Endodermal cell (in vitro differentiated cells): ENCODE data around the gene SCAPER. TPM values are rescaled to one million over a fixed set of nuclear protein-coding genes. Genes with fewer than 3 reads are reported as not detected.

Experiments used
- DNase-seq: peaks from one replicate; pipeline ENCODE4 v3.0.0-alpha.2; 2017
- H3K27ac ChIP-seq: 2 replicates; pipeline ENCODE4 v1.5.1; 2013; ENCODE audit warnings: mild to moderate bottlenecking, low read depth, low read length, moderate library complexity
- H3K27me3 ChIP-seq: 2 replicates; pipeline ENCODE4 v1.6.1; 2013; ENCODE audit warnings: mild to moderate bottlenecking, low read length, moderate library complexity; ENCODE audit not compliant: insufficient read depth, control insufficient read depth, poor library complexity, severe bottlenecking
- H3K36me3 ChIP-seq: 2 replicates; pipeline ENCODE4 v1.7.0; 2013; ENCODE audit warnings: mild to moderate bottlenecking, low read length, moderate library complexity; ENCODE audit not compliant: control insufficient read depth, insufficient read depth
- H3K4me1 ChIP-seq: one replicate; pipeline ENCODE4 v1.7.0; 2013; ENCODE audit warnings: low read length; ENCODE audit not compliant: control insufficient read depth, insufficient read depth
- H3K4me3 ChIP-seq: 2 replicates; pipeline ENCODE4 v1.5.1; 2013; ENCODE audit warnings: mild to moderate bottlenecking, low read length, moderate library complexity
- H3K9ac ChIP-seq: 2 replicates; pipeline ENCODE4 v1.6.1; 2013; ENCODE audit warnings: mild to moderate bottlenecking, low read length, moderate library complexity; ENCODE audit not compliant: poor library complexity, severe bottlenecking; ENCODE audit errors: extremely low read depth
- H3K9me3 ChIP-seq: 2 replicates; pipeline ENCODE4 v1.6.1; 2013; ENCODE audit warnings: mild to moderate bottlenecking, low read length, moderate library complexity; ENCODE audit not compliant: control insufficient read depth
- H3K27ac Mint-ChIP-seq: 2 replicates; pipeline ENCODE4 v1.8.0; 2020; ENCODE audit warnings: mixed read lengths
- H3K27me3 Mint-ChIP-seq: 2 replicates; pipeline ENCODE4 v1.8.0; 2021; ENCODE audit warnings: mild to moderate bottlenecking, mixed read lengths; ENCODE audit not compliant: insufficient read depth
- H3K36me3 Mint-ChIP-seq: 2 replicates; pipeline ENCODE4 v1.8.0; 2020; ENCODE audit warnings: low read depth, mixed read lengths
- H3K4me1 Mint-ChIP-seq: 2 replicates; pipeline ENCODE4 v1.8.0; 2020; ENCODE audit warnings: mixed read lengths
- H3K4me3 Mint-ChIP-seq: 2 replicates; pipeline ENCODE4 v1.8.0; 2020; ENCODE audit warnings: mild to moderate bottlenecking, moderate library complexity, mixed read lengths
- H3K9me3 Mint-ChIP-seq: 2 replicates; pipeline ENCODE4 v1.8.0; 2020; ENCODE audit warnings: mild to moderate bottlenecking, mixed read lengths
- CTCF ChIP-seq: fragments of 200-600 bp; sonication (generic); conservative IDR thresholded peaks from 2 replicates; pipeline ENCODE4 v1.5.0; 2021; ENCODE audit warnings: antibody characterized with exemption, mild to moderate bottlenecking
- WGBS, 2 experiments: methylation state at CpG; one replicate each; pipeline versions ENCODE4 v1.1.5 to v1.1.7; 2013; ENCODE audit warnings: missing lambda C conversion rate in 2 of 2, mixed read lengths in 1 of 2; ENCODE audit not compliant: insufficient coverage in 1 of 2, insufficient read length in 1 of 2; 5-methylcytosine and 5-hydroxymethylcytosine counted together
- total RNA-seq, 2 donors: library from RNA; stranded (reverse); fragmentation: NEBNext Ultra II Directional in 1 of 2; extraction: Animal tissue kit (Norgen Biotek cat#: 25700) in 1 of 2; gene quantifications; 2 replicates in 1 of 2; 3 replicates in 1 of 2; pipeline ENCODE4 v1.2.1, GENCODE V29; 2021

Gene SCAPER
- total RNA-seq, 2 donors from 2014 or later: 8.9 to 12.2 TPM

GRCh38 chr15:76953913-76954312 lies 48.8 kb upstream of the SCAPER start:
- no peaks in the 10 kb centered on the region for H3K9me3 Mint-ChIP-seq
- H3K27ac ChIP-seq: no peak overlapping the region
- H3K4me1 ChIP-seq: no peaks in the 10 kb centered on the region
- H3K36me3 ChIP-seq: peaks cover 18% of the 10 kb centered on the region
- TF ChIP-seq CTCF: no peak
- H3K27me3 ChIP-seq: no peaks in the 10 kb centered on the region
- no peaks in the 10 kb centered on the region for H3K9me3 ChIP-seq
- H3K27ac Mint-ChIP-seq: no peak overlapping the region
- DNase-seq: no peak
- no peak overlapping the region for H3K4me3 Mint-ChIP-seq
- no peaks in the 10 kb centered on the region for H3K4me1 Mint-ChIP-seq
- WGBS, 2 experiments: 58% methylated on average over 3 of the region's 3 CpGs; no CpG with 5 or more reads in 1 of the 2 experiments
- peaks cover 14% of the 10 kb centered on the region for H3K36me3 Mint-ChIP-seq
- H3K9ac ChIP-seq: no peak overlapping the region
- H3K4me3 ChIP-seq: no peak overlapping the region
- H3K27me3 Mint-ChIP-seq: no peaks in the 10 kb centered on the region

DNA sequence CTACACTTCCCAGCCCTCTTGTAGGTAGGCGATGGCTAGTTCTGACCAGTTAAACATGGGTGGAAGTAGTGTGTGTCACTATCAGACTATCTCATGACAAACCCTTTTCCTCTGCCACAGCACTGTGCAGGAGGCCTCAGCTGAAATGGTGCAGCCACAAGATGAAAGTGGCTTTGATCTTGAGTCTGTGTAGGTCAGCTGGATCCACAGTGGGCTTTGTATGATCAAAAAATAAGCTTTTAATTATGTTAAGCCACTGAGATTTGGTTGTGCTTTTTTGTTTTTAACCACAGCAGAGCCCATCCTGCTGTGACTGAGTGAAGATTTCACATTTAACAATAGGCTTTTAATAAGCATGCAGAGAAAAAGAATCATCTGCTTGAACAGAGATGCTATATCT lies 46.1 kb upstream of the SCAPER start:
- no peak overlapping the region for H3K27ac Mint-ChIP-seq

DNA sequence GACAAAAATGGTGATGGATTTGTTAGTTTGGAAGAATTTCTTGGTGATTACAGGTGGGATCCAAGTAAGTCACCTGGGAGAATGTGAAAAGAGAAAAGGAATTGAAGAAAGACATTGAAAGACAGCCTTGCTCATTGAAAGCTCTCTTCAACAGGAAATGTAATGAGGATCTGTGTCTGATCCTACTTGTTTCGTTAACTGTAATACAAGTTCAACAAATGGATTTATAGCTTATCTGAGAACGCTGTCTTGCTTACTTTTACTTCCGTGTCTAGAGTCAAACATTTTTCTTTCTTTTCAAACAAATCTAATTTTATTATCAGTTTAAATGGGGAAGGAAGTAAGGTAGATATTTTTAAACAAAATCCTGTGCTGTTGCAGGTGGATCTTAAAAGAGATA lies 42.3 kb upstream of the SCAPER start:
- Histone ChIP-seq H3K27ac (no peak overlapping the region), H3K36me3 (peaks cover 80% of the 10 kb centered on the region), H3K27me3 (no peaks in the 10 kb centered on the region), H3K4me3 (no peak overlapping the region), H3K4me1 (no peaks in the 10 kb centered on the region), H3K9me3 (no peaks in the 10 kb centered on the region), H3K9ac (no peak overlapping the region)
- no peaks in the 10 kb centered on the region for H3K4me1 Mint-ChIP-seq
- H3K4me3 Mint-ChIP-seq: no peak overlapping the region
- H3K27me3 Mint-ChIP-seq: no peaks in the 10 kb centered on the region
- H3K9me3 Mint-ChIP-seq: no peaks in the 10 kb centered on the region
- H3K27ac Mint-ChIP-seq: no peak overlapping the region
- no peak for TF ChIP-seq CTCF
- DNase-seq: no peak
- WGBS, 2 experiments: 88 to 92% methylated on average over 1 to 3 of the region's 3 CpGs
- H3K36me3 Mint-ChIP-seq: peaks cover 66% of the 10 kb centered on the region

More for the DNA sequence above, 46.1 kb upstream of the SCAPER start:
- Mint-ChIP-seq H3K27me3 (no peaks in the 10 kb centered on the region), H3K4me3 (no peak overlapping the region), H3K4me1 (no peaks in the 10 kb centered on the region), H3K36me3 (peaks cover 34% of the 10 kb centered on the region), H3K9me3 (no peaks in the 10 kb centered on the region)
- H3K9ac ChIP-seq: no peak overlapping the region
- no peak for DNase-seq
- peak overlapping the region; percentile 21 for H3K27ac ChIP-seq
- H3K27me3 ChIP-seq: no peaks in the 10 kb centered on the region
- 100% methylated on average over 1 of the region's 1 CpG; no CpG with 5 or more reads in 1 of the 2 experiments for WGBS, 2 experiments
- no peak for TF ChIP-seq CTCF
- no peaks in the 10 kb centered on the region for H3K4me1 ChIP-seq
- H3K9me3 ChIP-seq: no peaks in the 10 kb centered on the region
- H3K4me3 ChIP-seq: no peak overlapping the region
- H3K36me3 ChIP-seq: peaks cover 45% of the 10 kb centered on the region
